ENCODE results near the gene ZNF398.

- TF ChIP-seq PKNOX1 (IDR thresholded peaks at IDR 0.05), result no peak
- TF ChIP-seq ZZZ3 (IDR thresholded peaks at IDR 0.05; ENCODE audit: control insufficient read depth, insufficient read length, low read depth), result no peak
- TF ChIP-seq CTCF (IDR thresholded peaks at IDR 0.05 in 2 of 3, conservative IDR thresholded peaks at IDR 0.05 in 1 of 3; ENCODE audit: control insufficient read depth in 2 of 3, extremely low read depth in 1 of 3, insufficient read depth in 1 of 3, low read depth in 3 of 3, low read length in 3 of 3), result no peak
- TF ChIP-seq POLR2AphosphoS2 (IDR thresholded peaks at IDR 0.05; ENCODE audit: low read depth, low read length), result no peak
- no peak for TF ChIP-seq IRF4 (IDR thresholded peaks at IDR 0.05; ENCODE audit: low read depth, low read length)
- TF ChIP-seq EP300 (IDR thresholded peaks at IDR 0.05; ENCODE audit: borderline replicate concordance in 1 of 2, control insufficient read depth in 1 of 2, low read depth in 2 of 2, low read length in 2 of 2), result no peak
- TF ChIP-seq ZBTB4 (CRISPR knock-in tag; IDR thresholded peaks at IDR 0.05), result no peak
- no peak for TF ChIP-seq RFX5 (IDR thresholded peaks at IDR 0.05; ENCODE audit: low read depth, low read length)
- no peak for TF ChIP-seq POLR2A (IDR thresholded peaks at IDR 0.05; ENCODE audit: low read depth, low read length)
These were observed 19.5 kb downstream of the ZNF398 start for GRCh38 chr7:149166630-149167352.
